ENCODE results near the gene TRIM23.
"Not testable (repeated sequence)": the region's sequence is repeated elsewhere in the genome, so short reads cannot be mapped to it uniquely, and the experiment has no call there.

Gene TRIM23

GRCh38 chr5:65625743-65626142 is 1.6 kb upstream of the TRIM23 start:
- peak overlapping the region; percentile 90 for H3K27ac ChIP-seq (ENCODE audit: insufficient read depth, low read length, poor library complexity, severe bottlenecking)
- H3K36me3 ChIP-seq (ENCODE audit: control insufficient read depth, insufficient read depth, low read length), result peaks cover 4% of the 10 kb centered on the region
- no peaks in the 10 kb centered on the region for H3K9me3 ChIP-seq (ENCODE audit: control insufficient read depth, low read length)
- H3K4me3 ChIP-seq (ENCODE audit: insufficient read depth, low read depth, low read length, poor library complexity, severe bottlenecking), result peak overlapping the region; percentile 74
- H3K27me3 ChIP-seq (replicated peaks; ENCODE audit: control insufficient read depth, insufficient read depth, low read length, poor library complexity, severe bottlenecking), result no peaks in the 10 kb centered on the region
- H3K4me1 ChIP-seq (ENCODE audit: control insufficient read depth, insufficient read depth, low read length, poor library complexity, severe bottlenecking), result peaks cover 9% of the 10 kb centered on the region
- DNase-seq, result no peak

- H3K4me3 ChIP-seq (ENCODE audit: insufficient read depth, low read depth, low read length, poor library complexity, severe bottlenecking), result peak within 1 kb of the TSS; percentile 74
- H3K9me3 ChIP-seq (ENCODE audit: control insufficient read depth, low read length), result no peaks in the 10 kb centered on the region
- H3K27ac ChIP-seq (ENCODE audit: insufficient read depth, low read length, poor library complexity, severe bottlenecking), result peak within 1 kb of the TSS; percentile 90
- DNase-seq, result peak; percentile 78 to 85 (median 83)
- H3K36me3 ChIP-seq (ENCODE audit: control insufficient read depth, insufficient read depth, low read length), result peaks cover 2% of the 10 kb centered on the region
- peaks cover 9% of the 10 kb centered on the region for H3K4me1 ChIP-seq (ENCODE audit: control insufficient read depth, insufficient read depth, low read length, poor library complexity, severe bottlenecking)
- H3K27me3 ChIP-seq (replicated peaks; ENCODE audit: control insufficient read depth, insufficient read depth, low read length, poor library complexity, severe bottlenecking), result no peaks in the 10 kb centered on the region
Observed at GRCh38 chr5:65624571-65625555, 730 bp upstream of the TRIM23 start, which contains the start of the genes SHLD3 and TRAPPC13. SHLD3 (plus strand) TSS chr5:65625027; CDS start chr5:65629588, 4,561 bp downstream. TRAPPC13 (plus strand) TSS chr5:65625027; CDS start chr5:65625061, 34 bp downstream.

GRCh38 chr5:65623482-65623881 is 651 bp downstream of the TRIM23 start:
- H3K4me3 ChIP-seq (ENCODE audit: insufficient read depth, low read depth, low read length, poor library complexity, severe bottlenecking), result peak overlapping the region; percentile 74
- peaks cover 9% of the 10 kb centered on the region for H3K4me1 ChIP-seq (ENCODE audit: control insufficient read depth, insufficient read depth, low read length, poor library complexity, severe bottlenecking)
- H3K36me3 ChIP-seq (ENCODE audit: control insufficient read depth, insufficient read depth, low read length), result no peaks in the 10 kb centered on the region
- no peaks in the 10 kb centered on the region for H3K9me3 ChIP-seq (ENCODE audit: control insufficient read depth, low read length)
- no peaks in the 10 kb centered on the region for H3K27me3 ChIP-seq (replicated peaks; ENCODE audit: control insufficient read depth, insufficient read depth, low read length, poor library complexity, severe bottlenecking)
- H3K27ac ChIP-seq (ENCODE audit: insufficient read depth, low read length, poor library complexity, severe bottlenecking), result peak overlapping the region; percentile 90
- DNase-seq, result no peak

GRCh38 chr5:65621961-65622360 is 2.2 kb downstream of the TRIM23 start:
- H3K4me3 ChIP-seq (ENCODE audit: insufficient read depth, low read depth, low read length, poor library complexity, severe bottlenecking); H3K27ac ChIP-seq (ENCODE audit: insufficient read depth, low read length, poor library complexity, severe bottlenecking); H3K27me3 ChIP-seq (replicated peaks; ENCODE audit: control insufficient read depth, insufficient read depth, low read length, poor library complexity, severe bottlenecking); H3K36me3 ChIP-seq (ENCODE audit: control insufficient read depth, insufficient read depth, low read length); H3K4me1 ChIP-seq (ENCODE audit: control insufficient read depth, insufficient read depth, low read length, poor library complexity, severe bottlenecking); H3K9me3 ChIP-seq (ENCODE audit: control insufficient read depth, low read length); DNase-seq: not testable (repeated sequence)

- no peak overlapping the region for H3K27ac ChIP-seq (ENCODE audit: insufficient read depth, low read length, poor library complexity, severe bottlenecking)
- H3K4me3 ChIP-seq (ENCODE audit: insufficient read depth, low read depth, low read length, poor library complexity, severe bottlenecking), result no peak overlapping the region
- H3K4me1 ChIP-seq (ENCODE audit: control insufficient read depth, insufficient read depth, low read length, poor library complexity, severe bottlenecking), result peaks cover 6% of the 10 kb centered on the region
- H3K36me3 ChIP-seq (ENCODE audit: control insufficient read depth, insufficient read depth, low read length), result peaks cover 20% of the 10 kb centered on the region
- DNase-seq, result no peak
- H3K27me3 ChIP-seq (replicated peaks; ENCODE audit: control insufficient read depth, insufficient read depth, low read length, poor library complexity, severe bottlenecking), result no peaks in the 10 kb centered on the region
- no peaks in the 10 kb centered on the region for H3K9me3 ChIP-seq (ENCODE audit: control insufficient read depth, low read length)
Observed at GRCh38 chr5:65620021-65620420, 4.1 kb downstream of the TRIM23 start.

- H3K27me3 ChIP-seq (replicated peaks; ENCODE audit: control insufficient read depth, insufficient read depth, low read length, poor library complexity, severe bottlenecking), result no peaks in the 10 kb centered on the region
- H3K36me3 ChIP-seq (ENCODE audit: control insufficient read depth, insufficient read depth, low read length), result peaks cover 63% of the 10 kb centered on the region
- H3K4me3 ChIP-seq (ENCODE audit: insufficient read depth, low read depth, low read length, poor library complexity, severe bottlenecking), result no peak overlapping the region
- H3K27ac ChIP-seq (ENCODE audit: insufficient read depth, low read length, poor library complexity, severe bottlenecking), result no peak overlapping the region
- H3K9me3 ChIP-seq (ENCODE audit: control insufficient read depth, low read length), result no peaks in the 10 kb centered on the region
- no peaks in the 10 kb centered on the region for H3K4me1 ChIP-seq (ENCODE audit: control insufficient read depth, insufficient read depth, low read length, poor library complexity, severe bottlenecking)
- DNase-seq, result no peak
Observed at GRCh38 chr5:65612298-65612907, 11.7 kb downstream of the TRIM23 start.

- no peak for DNase-seq
Observed at GRCh38 chr5:65611524-65611923, 12.6 kb downstream of the TRIM23 start.

GRCh38 chr5:65601761-65602160 is 22.4 kb downstream of the TRIM23 start:
- H3K27me3 ChIP-seq (replicated peaks; ENCODE audit: control insufficient read depth, insufficient read depth, low read length, poor library complexity, severe bottlenecking); H3K4me1 ChIP-seq (ENCODE audit: control insufficient read depth, insufficient read depth, low read length, poor library complexity, severe bottlenecking); DNase-seq; H3K9me3 ChIP-seq (ENCODE audit: control insufficient read depth, low read length); H3K4me3 ChIP-seq (ENCODE audit: insufficient read depth, low read depth, low read length, poor library complexity, severe bottlenecking); H3K27ac ChIP-seq (ENCODE audit: insufficient read depth, low read length, poor library complexity, severe bottlenecking): not testable (repeated sequence)
- peaks cover 45% of the 10 kb centered on the region for H3K36me3 ChIP-seq (ENCODE audit: control insufficient read depth, insufficient read depth, low read length)

More at GRCh38 chr5:65611524-65611923, 12.6 kb downstream of the TRIM23 start:
- H3K4me3 ChIP-seq (ENCODE audit: insufficient read depth, low read depth, low read length, poor library complexity, severe bottlenecking), result no peak overlapping the region
- H3K36me3 ChIP-seq (ENCODE audit: control insufficient read depth, insufficient read depth, low read length), result peaks cover 68% of the 10 kb centered on the region
- H3K27me3 ChIP-seq (replicated peaks; ENCODE audit: control insufficient read depth, insufficient read depth, low read length, poor library complexity, severe bottlenecking), result no peaks in the 10 kb centered on the region
- no peaks in the 10 kb centered on the region for H3K4me1 ChIP-seq (ENCODE audit: control insufficient read depth, insufficient read depth, low read length, poor library complexity, severe bottlenecking)
- no peaks in the 10 kb centered on the region for H3K9me3 ChIP-seq (ENCODE audit: control insufficient read depth, low read length)
- H3K27ac ChIP-seq (ENCODE audit: insufficient read depth, low read length, poor library complexity, severe bottlenecking), result no peak overlapping the region

GRCh38 chr5:65588694-65589093 is 35.4 kb downstream of the TRIM23 start:
- Histone ChIP-seq H3K27ac (ENCODE audit: insufficient read depth, low read length, poor library complexity, severe bottlenecking) (no peak overlapping the region), H3K27me3 (replicated peaks; ENCODE audit: control insufficient read depth, insufficient read depth, low read length, poor library complexity, severe bottlenecking) (no peaks in the 10 kb centered on the region), H3K4me1 (ENCODE audit: control insufficient read depth, insufficient read depth, low read length, poor library complexity, severe bottlenecking) (no peaks in the 10 kb centered on the region), H3K9me3 (ENCODE audit: control insufficient read depth, low read length) (no peaks in the 10 kb centered on the region), H3K4me3 (ENCODE audit: insufficient read depth, low read depth, low read length, poor library complexity, severe bottlenecking) (no peak overlapping the region), H3K36me3 (ENCODE audit: control insufficient read depth, insufficient read depth, low read length) (peaks cover 67% of the 10 kb centered on the region)
- DNase-seq, result no peak

GRCh38 chr5:65577141-65577540 is 47.0 kb downstream of the TRIM23 start:
- Histone ChIP-seq H3K9me3 (ENCODE audit: control insufficient read depth, low read length) (no peaks in the 10 kb centered on the region), H3K4me3 (ENCODE audit: insufficient read depth, low read depth, low read length, poor library complexity, severe bottlenecking) (no peak overlapping the region), H3K4me1 (ENCODE audit: control insufficient read depth, insufficient read depth, low read length, poor library complexity, severe bottlenecking) (no peaks in the 10 kb centered on the region), H3K36me3 (ENCODE audit: control insufficient read depth, insufficient read depth, low read length) (peaks cover 55% of the 10 kb centered on the region), H3K27ac (ENCODE audit: insufficient read depth, low read length, poor library complexity, severe bottlenecking) (no peak overlapping the region), H3K27me3 (replicated peaks; ENCODE audit: control insufficient read depth, insufficient read depth, low read length, poor library complexity, severe bottlenecking) (no peaks in the 10 kb centered on the region)
- no peak for DNase-seq

All from effector memory CD4-positive, alpha-beta T cell (primary cell).